WTC11 (cell line): ENCODE data around the gene PDPK1. TPM values are rescaled to one million over a fixed set of nuclear protein-coding genes. Genes with fewer than 3 reads are reported as not detected.

ENCODE experiments used
- ATAC-seq: fragments of 200-7000 bp; cut with Tn5 transposase; 2 replicates; pipeline ENCODE4 v1.10.0; 2021; ENCODE audit warnings: mild to moderate bottlenecking, moderate library complexity
- CTCF ChIA-PET: fragments of 300-600 bp; sonication (Branson Sonifier 250); formaldehyde crosslinking; loops from one replicate; lab custom pipeline; 2021; ENCODE audit warnings: antibody characterized with exemption; lab: Charles Lee
- POLR2A ChIA-PET: fragments of 350-600 bp; sonication (Branson Sonifier 250); formaldehyde crosslinking; loops from one replicate; lab custom pipeline; 2021; ENCODE audit warnings: antibody characterized with exemption; lab: Charles Lee
- DNase-seq: peaks from one replicate; pipeline ENCODE4 v3.0.0; 2021; ENCODE audit warnings: low spot score
- H3K27ac Mint-ChIP-seq: 2 replicates; pipeline ENCODE4 v1.8.0; 2021; ENCODE audit warnings: mixed read lengths
- H3K27me3 Mint-ChIP-seq: 2 replicates; pipeline ENCODE4 v1.8.0; 2021; ENCODE audit warnings: low read depth, mild to moderate bottlenecking, moderate library complexity, mixed read lengths
- H3K36me3 Mint-ChIP-seq: 2 replicates; pipeline ENCODE4 v1.8.0; 2021; ENCODE audit warnings: mixed read lengths
- H3K4me1 Mint-ChIP-seq: 2 replicates; pipeline ENCODE4 v1.8.0; 2022; ENCODE audit warnings: mixed read lengths
- H3K4me3 Mint-ChIP-seq: 2 replicates; pipeline ENCODE4 v1.8.0; 2021; ENCODE audit warnings: mild to moderate bottlenecking, moderate library complexity, mixed read lengths
- H3K9me3 Mint-ChIP-seq: 2 replicates; pipeline ENCODE4 v1.8.0; 2021; ENCODE audit warnings: mixed read lengths
- FOXJ3 ChIP-seq: sonication (generic); formaldehyde crosslinking; IDR thresholded peaks from 2 replicates; pipeline ENCODE4 v1.9.0; 2021; ENCODE audit warnings: missing genetic modification reagents, mild to moderate bottlenecking, borderline replicate concordance
- FOXK1 ChIP-seq: sonication (generic); formaldehyde crosslinking; IDR thresholded peaks from 2 replicates; pipeline ENCODE4 v1.8.0; 2022; ENCODE audit warnings: mild to moderate bottlenecking, moderate library complexity, missing genetic modification reagents
- NFATC4 ChIP-seq: fragments of 250-450 bp; sonication (Bioruptor Pico); IDR thresholded peaks from 2 replicates; pipeline ENCODE4 v1.9.0; 2021; ENCODE audit warnings: mild to moderate bottlenecking
- NR2C2 ChIP-seq: sonication (generic); formaldehyde crosslinking; IDR thresholded peaks from 2 replicates; pipeline ENCODE4 v1.8.0; 2022; ENCODE audit warnings: mild to moderate bottlenecking, missing genetic modification reagents
- NR3C1 ChIP-seq: sonication (generic); formaldehyde crosslinking; conservative IDR thresholded peaks from 2 replicates; pipeline ENCODE4 v1.8.1; 2023; ENCODE audit warnings: low read depth, mild to moderate bottlenecking, missing genetic modification reagents
- PRRX2 ChIP-seq: fragments of 250-450 bp; sonication (Bioruptor Pico); IDR thresholded peaks from 2 replicates; pipeline ENCODE4 v1.8.0; 2021; ENCODE audit warnings: mild to moderate bottlenecking
- SMAD3 ChIP-seq: sonication (generic); formaldehyde crosslinking; IDR thresholded peaks from 2 replicates; pipeline ENCODE4 v1.8.0; 2022; ENCODE audit warnings: missing genetic modification reagents, mild to moderate bottlenecking, borderline replicate concordance
- SMAD4 ChIP-seq: sonication (generic); formaldehyde crosslinking; IDR thresholded peaks from 2 replicates; pipeline ENCODE4 v1.8.0; 2022; ENCODE audit warnings: mild to moderate bottlenecking, missing genetic modification reagents
- TEAD1 ChIP-seq: sonication (generic); formaldehyde crosslinking; IDR thresholded peaks from 2 replicates; pipeline ENCODE4 v1.8.0; 2022; ENCODE audit warnings: mild to moderate bottlenecking, missing genetic modification reagents
- TEAD4 ChIP-seq: sonication (generic); formaldehyde crosslinking; IDR thresholded peaks from 2 replicates; pipeline ENCODE4 v1.8.0; 2022; ENCODE audit warnings: mild to moderate bottlenecking, missing genetic modification reagents
- ZBTB21 ChIP-seq: sonication (generic); formaldehyde crosslinking; IDR thresholded peaks from 2 replicates; pipeline ENCODE4 v1.8.1; 2023; ENCODE audit warnings: mild to moderate bottlenecking, missing genetic modification reagents, borderline replicate concordance
- ZNF232 ChIP-seq: sonication (generic); formaldehyde crosslinking; IDR thresholded peaks from 2 replicates; pipeline ENCODE4 v1.8.0; 2022; ENCODE audit warnings: mild to moderate bottlenecking, missing genetic modification reagents
- ZNF317 ChIP-seq: sonication (generic); formaldehyde crosslinking; IDR thresholded peaks from 2 replicates; pipeline ENCODE4 v1.8.1; 2023; ENCODE audit warnings: low read depth, mild to moderate bottlenecking, moderate library complexity, missing genetic modification reagents, borderline replicate concordance
- ZNF396 ChIP-seq: fragments of 250-450 bp; sonication (Bioruptor Pico); IDR thresholded peaks from 2 replicates; pipeline ENCODE4 v1.8.0; 2021; ENCODE audit warnings: mild to moderate bottlenecking, moderate library complexity, borderline replicate concordance
- ZNF671 ChIP-seq: fragments of 250-450 bp; sonication (Bioruptor Pico); IDR thresholded peaks from 2 replicates; pipeline ENCODE4 v1.8.0; 2021; ENCODE audit warnings: mild to moderate bottlenecking
- total RNA-seq: library from RNA; stranded (reverse); gene quantifications from 3 replicates; pipeline ENCODE4 v1.2.3, GENCODE V29; 2021
- TF ChIP-seq, protein P1 (sequence below): sonication (generic); formaldehyde crosslinking; IDR thresholded peaks from 2 replicates; pipeline ENCODE4 v1.8.1; 2022; ENCODE audit warnings: missing genetic modification reagents, borderline replicate concordance
- TF ChIP-seq, protein P2 (sequence below): sonication (generic); formaldehyde crosslinking; IDR thresholded peaks from 2 replicates; pipeline ENCODE4 v1.8.1; 2023; ENCODE audit warnings: mild to moderate bottlenecking, missing genetic modification reagents, moderate library complexity
- TF ChIP-seq, protein P3 (sequence below): sonication (generic); formaldehyde crosslinking; IDR thresholded peaks from 2 replicates; pipeline ENCODE4 v1.8.1; 2023; ENCODE audit warnings: mild to moderate bottlenecking, missing genetic modification reagents
- TF ChIP-seq, protein P4 (sequence below): sonication (generic); formaldehyde crosslinking; IDR thresholded peaks from 2 replicates; pipeline ENCODE4 v1.8.0; 2022; ENCODE audit warnings: mild to moderate bottlenecking, missing genetic modification reagents
- TF ChIP-seq, protein P5 (sequence below): sonication (generic); formaldehyde crosslinking; IDR thresholded peaks from 2 replicates; pipeline ENCODE4 v1.8.1; 2023; ENCODE audit warnings: mild to moderate bottlenecking, moderate library complexity, missing genetic modification reagents
- TF ChIP-seq, protein P6 (sequence below): sonication (generic); formaldehyde crosslinking; IDR thresholded peaks from 2 replicates; pipeline ENCODE4 v1.8.0; 2022; ENCODE audit warnings: mild to moderate bottlenecking, missing genetic modification reagents
- TF ChIP-seq, protein P7 (sequence below): sonication (generic); formaldehyde crosslinking; conservative IDR thresholded peaks from 2 replicates; pipeline ENCODE4 v1.8.1; 2022; ENCODE audit warnings: mild to moderate bottlenecking, missing genetic modification reagents
- TF ChIP-seq, protein P8 (sequence below): fragments of 250-450 bp; sonication (Bioruptor Pico); IDR thresholded peaks from 2 replicates; pipeline ENCODE4 v1.8.0; 2021; ENCODE audit warnings: mild to moderate bottlenecking

PDPK1 gene
- total RNA-seq, 1 experiment from 2014 or later: 31.4 TPM

DNA sequence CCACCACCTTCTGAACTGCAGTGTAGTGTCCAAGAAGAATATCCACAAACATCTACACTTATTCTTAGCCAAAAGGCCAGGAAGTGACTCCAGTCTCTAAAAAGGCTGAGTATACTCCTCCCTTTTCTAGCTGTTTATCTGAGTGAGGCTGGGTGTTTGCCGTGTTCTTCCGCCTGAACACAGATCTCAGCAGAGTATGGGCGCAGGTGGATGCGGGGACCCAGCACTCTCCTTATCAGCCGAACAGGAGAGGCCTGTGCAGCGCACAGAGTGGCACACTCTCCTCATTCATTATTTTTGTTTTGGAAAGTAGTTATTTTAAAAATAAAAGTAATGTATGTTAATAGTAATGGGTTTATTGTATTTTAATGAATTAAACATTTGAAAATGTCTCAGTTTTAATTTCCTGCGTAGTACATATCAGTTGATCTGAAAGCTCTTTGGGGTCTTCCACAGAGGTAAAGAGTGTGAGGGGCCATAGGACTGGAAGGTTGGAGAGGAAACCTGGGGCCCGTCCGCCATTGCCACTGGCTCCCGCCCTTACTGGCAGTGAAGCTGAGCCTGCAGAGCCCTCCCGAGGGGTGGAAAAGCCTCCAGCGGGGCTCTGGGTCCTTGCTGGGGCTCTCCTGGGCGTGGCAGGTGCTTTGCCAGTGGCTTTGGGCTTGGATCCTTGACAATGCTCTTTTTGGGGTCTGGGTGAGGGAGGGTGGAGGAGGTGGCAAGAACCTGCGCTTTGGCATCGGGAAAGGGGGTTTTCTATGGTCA, 53.8 kb downstream of the PDPK1 start (continued):
- TF ChIP-seq, protein P1, sequence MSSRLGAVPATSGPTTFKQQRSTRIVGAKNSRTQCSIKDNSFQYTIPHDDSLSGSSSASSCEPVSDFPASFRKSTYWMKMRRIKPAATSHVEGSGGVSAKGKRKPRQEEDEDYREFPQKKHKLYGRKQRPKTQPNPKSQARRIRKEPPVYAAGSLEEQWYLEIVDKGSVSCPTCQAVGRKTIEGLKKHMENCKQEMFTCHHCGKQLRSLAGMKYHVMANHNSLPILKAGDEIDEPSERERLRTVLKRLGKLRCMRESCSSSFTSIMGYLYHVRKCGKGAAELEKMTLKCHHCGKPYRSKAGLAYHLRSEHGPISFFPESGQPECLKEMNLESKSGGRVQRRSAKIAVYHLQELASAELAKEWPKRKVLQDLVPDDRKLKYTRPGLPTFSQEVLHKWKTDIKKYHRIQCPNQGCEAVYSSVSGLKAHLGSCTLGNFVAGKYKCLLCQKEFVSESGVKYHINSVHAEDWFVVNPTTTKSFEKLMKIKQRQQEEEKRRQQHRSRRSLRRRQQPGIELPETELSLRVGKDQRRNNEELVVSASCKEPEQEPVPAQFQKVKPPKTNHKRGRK: no peak
- TF ChIP-seq, protein P2, sequence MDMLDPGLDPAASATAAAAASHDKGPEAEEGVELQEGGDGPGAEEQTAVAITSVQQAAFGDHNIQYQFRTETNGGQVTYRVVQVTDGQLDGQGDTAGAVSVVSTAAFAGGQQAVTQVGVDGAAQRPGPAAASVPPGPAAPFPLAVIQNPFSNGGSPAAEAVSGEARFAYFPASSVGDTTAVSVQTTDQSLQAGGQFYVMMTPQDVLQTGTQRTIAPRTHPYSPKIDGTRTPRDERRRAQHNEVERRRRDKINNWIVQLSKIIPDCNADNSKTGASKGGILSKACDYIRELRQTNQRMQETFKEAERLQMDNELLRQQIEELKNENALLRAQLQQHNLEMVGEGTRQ (CRISPR knock-in tag): no peak
- TF ChIP-seq, protein P3, sequence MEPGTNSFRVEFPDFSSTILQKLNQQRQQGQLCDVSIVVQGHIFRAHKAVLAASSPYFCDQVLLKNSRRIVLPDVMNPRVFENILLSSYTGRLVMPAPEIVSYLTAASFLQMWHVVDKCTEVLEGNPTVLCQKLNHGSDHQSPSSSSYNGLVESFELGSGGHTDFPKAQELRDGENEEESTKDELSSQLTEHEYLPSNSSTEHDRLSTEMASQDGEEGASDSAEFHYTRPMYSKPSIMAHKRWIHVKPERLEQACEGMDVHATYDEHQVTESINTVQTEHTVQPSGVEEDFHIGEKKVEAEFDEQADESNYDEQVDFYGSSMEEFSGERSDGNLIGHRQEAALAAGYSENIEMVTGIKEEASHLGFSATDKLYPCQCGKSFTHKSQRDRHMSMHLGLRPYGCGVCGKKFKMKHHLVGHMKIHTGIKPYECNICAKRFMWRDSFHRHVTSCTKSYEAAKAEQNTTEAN (CRISPR knock-in tag): no peak
- no peak for TF ChIP-seq TEAD1 (CRISPR knock-in tag)
- TF ChIP-seq, protein P4, sequence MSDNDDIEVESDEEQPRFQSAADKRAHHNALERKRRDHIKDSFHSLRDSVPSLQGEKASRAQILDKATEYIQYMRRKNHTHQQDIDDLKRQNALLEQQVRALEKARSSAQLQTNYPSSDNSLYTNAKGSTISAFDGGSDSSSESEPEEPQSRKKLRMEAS: no peak
- TF ChIP-seq SMAD4 (CRISPR knock-in tag): no peak
- TF ChIP-seq FOXJ3: no peak

DNA sequence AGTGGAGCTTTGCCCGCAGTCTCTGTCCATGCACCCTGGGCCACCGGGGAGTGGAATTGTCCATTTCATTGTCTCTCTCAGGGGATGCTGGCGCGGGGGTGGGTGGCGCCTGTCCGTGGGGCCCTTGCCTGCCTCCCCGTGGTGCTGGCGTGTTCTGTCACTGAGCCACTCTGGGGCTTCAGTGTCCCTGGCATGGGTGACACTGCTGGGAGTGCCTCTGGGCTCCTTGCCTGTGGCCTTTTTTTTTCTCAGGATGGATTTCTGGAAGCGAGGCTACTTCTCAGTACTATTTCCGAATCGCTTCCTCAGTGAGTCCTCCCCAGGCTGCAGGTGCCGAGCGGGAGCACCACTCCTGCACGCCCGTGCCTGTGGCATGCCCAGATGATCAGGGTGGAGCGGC, 55.0 kb downstream of the PDPK1 start:
- ATAC-seq (no peak), DNase-seq (no peak)
- Mint-ChIP-seq H3K4me3 (no peak overlapping the region), H3K9me3 (no peaks in the 10 kb centered on the region), H3K27me3 (no peaks in the 10 kb centered on the region), H3K27ac (no peak overlapping the region), H3K36me3 (peaks cover 8% of the 10 kb centered on the region; the same call in 1 of the 2 replicates), H3K4me1 (no peaks in the 10 kb centered on the region)
- ChIA-PET POLR2A (no interaction called here), CTCF (no interaction called here)
- no peak for TF ChIP-seq ZNF396 (CRISPR knock-in tag)
- no peak for TF ChIP-seq NFATC4 (CRISPR knock-in tag)
- no peak for TF ChIP-seq SMAD3 (CRISPR knock-in tag)
- TF ChIP-seq, protein P5, sequence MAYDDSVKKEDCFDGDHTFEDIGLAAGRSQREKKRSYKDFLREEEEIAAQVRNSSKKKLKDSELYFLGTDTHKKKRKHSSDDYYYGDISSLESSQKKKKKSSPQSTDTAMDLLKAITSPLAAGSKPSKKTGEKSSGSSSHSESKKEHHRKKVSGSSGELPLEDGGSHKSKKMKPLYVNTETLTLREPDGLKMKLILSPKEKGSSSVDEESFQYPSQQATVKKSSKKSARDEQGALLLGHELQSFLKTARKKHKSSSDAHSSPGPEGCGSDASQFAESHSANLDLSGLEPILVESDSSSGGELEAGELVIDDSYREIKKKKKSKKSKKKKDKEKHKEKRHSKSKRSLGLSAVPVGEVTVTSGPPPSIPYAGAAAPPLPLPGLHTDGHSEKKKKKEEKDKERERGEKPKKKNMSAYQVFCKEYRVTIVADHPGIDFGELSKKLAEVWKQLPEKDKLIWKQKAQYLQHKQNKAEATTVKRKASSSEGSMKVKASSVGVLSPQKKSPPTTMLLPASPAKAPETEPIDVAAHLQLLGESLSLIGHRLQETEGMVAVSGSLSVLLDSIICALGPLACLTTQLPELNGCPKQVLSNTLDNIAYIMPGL (CRISPR knock-in tag): no peak
- TF ChIP-seq, protein P6, sequence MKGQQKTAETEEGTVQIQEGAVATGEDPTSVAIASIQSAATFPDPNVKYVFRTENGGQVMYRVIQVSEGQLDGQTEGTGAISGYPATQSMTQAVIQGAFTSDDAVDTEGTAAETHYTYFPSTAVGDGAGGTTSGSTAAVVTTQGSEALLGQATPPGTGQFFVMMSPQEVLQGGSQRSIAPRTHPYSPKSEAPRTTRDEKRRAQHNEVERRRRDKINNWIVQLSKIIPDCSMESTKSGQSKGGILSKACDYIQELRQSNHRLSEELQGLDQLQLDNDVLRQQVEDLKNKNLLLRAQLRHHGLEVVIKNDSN: no peak
- no peak for TF ChIP-seq NR3C1
- no peak for TF ChIP-seq NR2C2
- TF ChIP-seq ZBTB21 (CRISPR knock-in tag): no peak
- TF ChIP-seq, protein P7, sequence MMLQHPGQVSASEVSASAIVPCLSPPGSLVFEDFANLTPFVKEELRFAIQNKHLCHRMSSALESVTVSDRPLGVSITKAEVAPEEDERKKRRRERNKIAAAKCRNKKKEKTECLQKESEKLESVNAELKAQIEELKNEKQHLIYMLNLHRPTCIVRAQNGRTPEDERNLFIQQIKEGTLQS (CRISPR knock-in tag): no peak
- TF ChIP-seq, protein P3 (CRISPR knock-in tag): no peak
- TF ChIP-seq, protein P1: no peak
- TF ChIP-seq ZNF317 (CRISPR knock-in tag): no peak
- no peak for TF ChIP-seq ZNF232
- no peak for TF ChIP-seq PRRX2
- TF ChIP-seq, protein P8, sequence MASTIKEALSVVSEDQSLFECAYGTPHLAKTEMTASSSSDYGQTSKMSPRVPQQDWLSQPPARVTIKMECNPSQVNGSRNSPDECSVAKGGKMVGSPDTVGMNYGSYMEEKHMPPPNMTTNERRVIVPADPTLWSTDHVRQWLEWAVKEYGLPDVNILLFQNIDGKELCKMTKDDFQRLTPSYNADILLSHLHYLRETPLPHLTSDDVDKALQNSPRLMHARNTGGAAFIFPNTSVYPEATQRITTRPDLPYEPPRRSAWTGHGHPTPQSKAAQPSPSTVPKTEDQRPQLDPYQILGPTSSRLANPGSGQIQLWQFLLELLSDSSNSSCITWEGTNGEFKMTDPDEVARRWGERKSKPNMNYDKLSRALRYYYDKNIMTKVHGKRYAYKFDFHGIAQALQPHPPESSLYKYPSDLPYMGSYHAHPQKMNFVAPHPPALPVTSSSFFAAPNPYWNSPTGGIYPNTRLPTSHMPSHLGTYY (CRISPR knock-in tag): no peak
- no peak for TF ChIP-seq ZNF671 (CRISPR knock-in tag)
- no peak for TF ChIP-seq TEAD4 (CRISPR knock-in tag)
- TF ChIP-seq FOXK1 (CRISPR knock-in tag): no peak
